T-helper 1 cell (primary cell): ENCODE results near the gene PCSK5.
A peak's percentile ranks its signal among the peaks of the same experiment; 100 is the strongest.
"Not testable (repeated sequence)": the region's sequence is repeated elsewhere in the genome, so short reads cannot be mapped to it uniquely, and the experiment has no call there.

Experiments used
- DNase-seq, 5 donors: peaks; one replicate each; pipeline ENCODE4 v3.0.0-alpha.2; 2012 to 2020

PCSK5 gene

DNA sequence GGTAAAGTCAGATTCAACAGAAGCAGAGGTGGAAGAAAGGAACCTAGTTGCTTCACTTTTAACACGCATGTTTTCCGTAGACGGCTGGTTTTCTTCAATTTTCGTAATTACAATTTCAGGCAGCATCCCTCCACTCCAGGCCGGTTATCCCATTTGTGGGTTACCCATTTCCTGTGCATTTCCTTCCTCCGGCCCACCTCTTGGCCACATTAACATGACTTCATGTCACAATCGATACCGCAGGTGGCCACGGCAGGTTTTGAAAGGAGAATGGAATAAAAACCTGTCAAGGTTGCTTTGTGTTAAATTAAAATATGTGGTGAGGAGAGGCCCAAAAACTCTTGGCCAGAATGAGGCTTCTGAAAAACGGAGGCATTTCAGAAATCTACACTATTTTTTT, 130.2 kb downstream of the PCSK5 start:
- no peak for DNase-seq

DNA sequence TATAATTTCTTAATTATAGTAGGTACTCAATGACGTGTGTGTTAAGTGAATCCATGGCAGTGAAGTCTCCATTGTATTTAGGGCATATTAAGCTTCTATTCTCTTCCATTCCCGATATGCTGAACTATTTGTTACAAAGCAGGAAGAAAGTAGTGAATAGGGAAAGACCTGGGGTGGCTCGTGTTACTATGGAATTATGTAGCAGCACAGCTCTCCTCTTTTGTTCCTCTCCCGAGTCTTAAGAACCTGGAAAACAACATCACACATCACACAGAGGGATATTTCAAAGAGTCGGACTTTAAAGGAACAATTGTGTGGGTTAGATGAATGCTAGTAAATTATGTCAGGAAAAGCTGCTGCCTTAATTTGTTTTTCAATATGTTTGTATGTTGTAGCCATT, 131.8 kb downstream of the PCSK5 start:
- DNase-seq, result no peak

DNA sequence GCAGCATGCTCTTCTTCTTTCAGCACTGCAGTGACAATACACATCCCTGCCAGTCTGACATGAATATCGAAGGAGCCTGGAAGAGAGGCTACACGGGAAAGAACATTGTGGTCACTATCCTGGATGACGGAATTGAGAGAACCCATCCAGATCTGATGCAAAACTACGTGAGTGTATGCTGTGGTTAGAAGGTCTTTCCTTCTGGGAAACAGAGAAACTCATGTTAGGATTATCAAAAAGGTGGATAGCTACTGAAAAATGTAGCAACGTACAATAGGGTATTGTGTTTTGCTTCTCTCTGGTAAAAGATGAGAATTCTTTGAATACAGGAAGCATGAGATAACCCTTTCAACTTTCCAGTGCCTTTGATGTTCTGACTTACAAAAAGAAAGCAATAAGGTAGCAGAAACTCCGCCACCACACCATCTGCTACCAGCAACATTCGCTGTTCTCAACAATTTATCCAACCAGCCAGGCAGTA, 133.3 kb downstream of the PCSK5 start:
- DNase-seq, result peak in 3 of 5 donors; percentile 14 to 79 (median 24)

DNA sequence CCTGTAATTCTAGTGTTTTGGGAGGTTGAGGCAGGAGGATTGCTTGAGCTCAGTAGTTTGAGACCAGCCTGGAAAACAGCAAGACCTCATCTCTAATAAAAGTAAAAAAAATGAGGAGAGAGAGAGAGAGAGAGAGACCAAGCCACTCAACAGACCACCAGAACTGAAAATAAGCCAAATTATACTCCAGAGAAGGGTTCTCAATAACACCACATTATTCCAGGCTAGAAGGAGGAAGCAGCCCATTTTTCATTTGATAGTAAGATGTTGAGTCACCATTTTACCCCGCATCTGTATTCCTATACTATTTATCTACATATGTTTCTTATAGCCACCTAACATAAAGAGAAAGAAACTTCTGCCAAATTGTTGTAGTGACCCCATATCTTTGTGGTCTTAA, 134.8 kb downstream of the PCSK5 start:
- DNase-seq, result no peak

DNA sequence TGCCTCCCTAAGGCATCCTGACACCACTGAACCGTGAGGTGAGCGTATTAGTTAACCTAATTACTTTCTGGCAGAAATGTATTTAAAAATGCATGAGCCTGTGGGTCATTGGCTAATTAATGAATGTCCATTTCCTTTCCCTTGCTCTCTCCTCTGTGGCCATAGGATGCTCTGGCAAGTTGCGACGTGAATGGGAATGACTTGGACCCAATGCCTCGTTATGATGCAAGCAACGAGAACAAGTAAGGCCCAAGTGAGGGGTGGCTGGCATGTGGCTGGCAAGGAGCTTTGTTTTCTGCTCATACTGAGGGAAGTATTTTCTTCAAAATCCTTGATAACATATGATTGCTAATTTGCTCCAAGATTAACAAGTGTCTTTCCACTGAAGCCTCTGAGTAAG, 136.3 kb downstream of the PCSK5 start:
- no peak for DNase-seq

DNA sequence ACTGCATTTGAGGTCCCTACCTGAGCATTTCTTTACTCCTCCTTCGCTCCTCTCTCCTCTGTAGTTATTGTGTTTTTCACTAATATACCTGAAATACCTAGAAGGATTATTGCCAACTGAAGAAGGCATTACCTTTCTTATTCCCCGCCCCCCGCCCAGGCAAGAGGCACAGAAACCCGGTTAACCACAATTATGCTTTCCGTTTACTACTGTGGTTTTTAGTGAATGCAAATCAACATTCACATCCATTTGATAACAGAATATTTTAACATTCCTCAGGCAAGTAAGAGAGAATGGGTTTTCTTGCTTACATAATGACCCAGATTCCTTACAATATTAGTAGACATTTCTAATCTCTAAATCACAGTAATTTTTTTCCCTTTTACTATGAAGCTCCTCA, 136.9 kb downstream of the PCSK5 start:
- peak in 1 of 5 donors; percentile 57 for DNase-seq

DNA sequence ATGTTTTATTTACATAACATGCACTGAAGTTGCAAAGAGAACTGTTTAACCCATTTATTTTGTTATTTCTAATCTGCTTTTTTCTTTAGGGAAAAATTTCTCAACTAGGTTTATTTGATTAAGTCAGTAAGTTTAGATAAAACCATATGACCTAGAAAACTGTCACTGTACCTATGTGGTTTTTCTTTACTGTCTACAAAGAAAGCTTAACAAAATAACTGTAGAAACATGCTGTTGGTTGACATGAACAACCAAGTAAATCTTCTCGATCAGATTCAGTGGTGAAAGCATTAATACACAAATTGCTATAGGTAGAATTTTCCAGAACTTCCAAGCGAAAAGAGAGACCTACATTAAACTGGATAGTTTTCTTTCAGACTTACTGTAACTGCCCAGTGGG, 137.4 kb downstream of the PCSK5 start:
- no peak for DNase-seq

DNA sequence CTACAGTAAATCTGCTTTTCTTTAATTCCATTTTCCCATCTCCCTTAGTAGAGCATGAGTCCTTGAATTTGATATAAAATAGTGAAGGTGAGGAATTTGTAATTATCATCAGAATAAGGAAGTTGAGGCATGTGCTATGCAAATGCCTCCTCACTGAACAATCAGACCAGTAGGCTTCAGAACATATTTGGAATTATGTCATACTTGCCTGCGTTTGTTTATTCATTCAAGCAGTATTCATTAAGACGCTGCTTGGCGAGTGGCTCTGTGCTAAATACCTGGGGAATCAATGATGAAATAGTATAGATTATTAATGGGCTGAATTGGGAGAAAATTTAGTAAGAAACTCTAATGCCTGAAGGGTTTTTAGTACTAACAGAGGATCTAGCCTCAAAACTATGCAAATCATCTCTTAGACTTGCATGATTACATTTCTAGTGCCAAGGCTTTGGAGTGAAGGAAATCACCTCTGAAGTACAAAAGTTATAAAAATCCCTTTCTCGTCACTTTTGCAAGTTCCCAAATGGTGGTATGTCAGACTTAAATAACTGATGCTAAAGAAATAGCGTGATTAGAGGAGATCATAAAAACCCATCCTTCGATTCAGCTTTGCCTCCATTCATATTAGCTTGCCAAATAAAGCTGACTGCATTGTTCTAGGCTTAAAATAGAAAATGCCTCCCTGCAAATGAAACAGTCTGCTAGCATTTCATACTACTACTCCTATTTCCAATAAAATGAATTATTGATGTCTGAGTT, 141.7 kb downstream of the PCSK5 start:
- no peak for DNase-seq

DNA sequence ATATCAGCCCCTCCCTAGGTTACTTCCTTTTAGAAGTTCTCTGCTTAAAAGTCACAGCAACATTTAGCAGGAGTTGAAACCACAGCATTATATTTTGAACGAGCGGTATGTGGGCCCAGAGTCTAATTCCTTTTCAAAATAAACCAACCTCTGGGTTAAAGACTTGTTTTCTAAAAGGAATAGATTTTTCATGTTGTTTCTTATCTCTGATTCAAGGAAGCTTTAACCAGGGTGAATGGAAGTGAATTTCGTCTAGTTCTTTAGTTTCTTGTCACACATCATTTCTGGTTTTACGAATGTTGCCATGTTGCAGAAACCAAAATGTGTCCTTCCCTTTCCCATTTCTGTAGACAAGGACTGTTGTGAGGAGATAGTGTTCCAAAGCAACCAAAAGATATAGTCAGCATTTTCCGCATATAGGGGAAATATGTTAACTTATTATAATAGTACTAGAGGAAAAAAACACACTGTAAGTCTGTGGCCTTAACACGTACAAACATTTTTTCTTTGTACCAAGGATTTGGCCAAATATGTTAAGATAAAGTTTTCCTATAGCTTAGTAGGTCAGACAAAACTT, 142.4 kb downstream of the PCSK5 start:
- no peak for DNase-seq

DNA sequence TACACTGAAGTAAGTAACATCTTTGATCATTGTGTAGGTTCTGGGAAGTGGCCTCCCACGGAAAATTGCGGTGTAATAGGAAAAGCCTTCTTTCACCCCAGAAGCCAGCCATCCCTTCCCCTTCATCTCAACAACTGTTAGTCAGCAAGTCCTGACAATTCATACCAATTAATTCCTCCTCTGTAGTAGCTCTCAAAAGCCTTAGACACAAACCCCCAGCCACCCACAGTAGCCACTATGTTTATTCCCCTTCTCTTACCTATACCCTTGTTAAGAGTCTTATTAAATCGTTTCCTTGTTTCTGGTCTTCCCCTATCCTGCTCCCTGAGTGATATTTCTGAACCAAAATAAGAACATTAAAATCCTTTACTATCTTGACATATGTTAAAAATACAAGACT, 143.6 kb downstream of the PCSK5 start:
- no peak for DNase-seq

DNA sequence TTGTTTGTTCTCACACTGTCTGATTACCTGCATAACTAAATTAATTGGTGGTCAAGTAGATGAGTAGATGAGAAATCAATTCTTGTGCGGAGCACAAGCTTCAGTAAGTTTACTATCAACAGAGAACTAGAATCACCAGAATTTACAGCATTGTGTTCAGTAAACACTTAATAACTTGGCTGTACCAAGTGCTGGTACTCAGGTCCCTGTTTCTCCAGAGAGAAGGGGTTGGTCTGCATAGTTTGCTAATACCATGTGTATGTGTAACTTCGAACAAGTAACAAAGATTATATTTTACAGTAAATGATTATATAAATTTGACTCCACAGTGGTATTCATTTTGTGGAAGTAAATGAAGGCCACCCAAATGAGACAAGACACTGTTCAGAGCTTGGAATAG, 146.3 kb downstream of the PCSK5 start:
- DNase-seq, result no peak

DNA sequence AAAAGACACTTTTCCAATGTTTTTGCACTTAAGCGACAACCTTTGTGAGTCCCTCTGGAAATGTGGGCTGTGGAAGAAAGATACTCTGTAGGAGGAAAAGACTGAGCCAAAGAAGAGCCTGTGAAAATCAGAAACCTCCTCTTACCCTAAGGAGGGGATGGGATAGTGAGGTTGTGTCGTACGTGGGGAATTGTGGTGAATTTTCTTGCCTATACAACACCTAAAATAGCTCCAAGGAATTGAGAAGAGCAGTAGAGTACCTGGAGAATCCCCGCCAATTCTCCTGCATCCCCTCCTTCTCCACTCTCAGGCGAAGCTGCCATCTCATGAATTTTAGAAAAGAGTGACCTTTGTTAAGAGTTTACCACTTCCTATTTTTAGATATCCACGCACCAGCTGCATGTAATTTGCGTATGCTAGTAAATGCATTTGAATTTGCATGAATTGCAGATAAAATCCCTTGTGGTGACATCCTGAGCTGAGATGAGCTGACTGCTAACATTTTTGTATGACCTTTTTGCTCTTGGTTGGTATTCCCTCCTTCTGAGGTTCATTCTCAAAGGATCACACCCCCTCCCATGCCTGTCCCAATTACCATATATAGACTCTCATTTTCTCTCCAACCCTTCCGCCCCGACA, 147.2 kb downstream of the PCSK5 start:
- DNase-seq, result no peak

DNA sequence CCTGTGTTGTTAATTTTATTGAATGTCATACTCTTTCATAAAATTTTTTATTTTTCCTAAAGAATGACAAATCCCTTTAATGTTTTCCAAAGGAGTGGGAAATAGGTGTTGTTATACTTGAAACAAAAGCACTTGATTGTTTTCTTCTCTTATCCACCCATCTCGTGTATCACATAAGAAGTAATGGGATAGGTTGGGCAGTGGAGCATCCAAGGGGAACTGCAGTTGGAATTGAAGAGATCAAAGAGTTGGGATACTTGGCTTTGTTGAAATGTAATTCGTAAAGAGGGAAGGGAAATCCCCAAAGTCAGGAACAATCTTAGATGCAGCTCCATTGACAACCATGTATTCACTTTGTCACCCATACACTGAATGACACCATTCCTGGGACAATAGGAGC, 148.0 kb downstream of the PCSK5 start:
- no peak for DNase-seq

DNA sequence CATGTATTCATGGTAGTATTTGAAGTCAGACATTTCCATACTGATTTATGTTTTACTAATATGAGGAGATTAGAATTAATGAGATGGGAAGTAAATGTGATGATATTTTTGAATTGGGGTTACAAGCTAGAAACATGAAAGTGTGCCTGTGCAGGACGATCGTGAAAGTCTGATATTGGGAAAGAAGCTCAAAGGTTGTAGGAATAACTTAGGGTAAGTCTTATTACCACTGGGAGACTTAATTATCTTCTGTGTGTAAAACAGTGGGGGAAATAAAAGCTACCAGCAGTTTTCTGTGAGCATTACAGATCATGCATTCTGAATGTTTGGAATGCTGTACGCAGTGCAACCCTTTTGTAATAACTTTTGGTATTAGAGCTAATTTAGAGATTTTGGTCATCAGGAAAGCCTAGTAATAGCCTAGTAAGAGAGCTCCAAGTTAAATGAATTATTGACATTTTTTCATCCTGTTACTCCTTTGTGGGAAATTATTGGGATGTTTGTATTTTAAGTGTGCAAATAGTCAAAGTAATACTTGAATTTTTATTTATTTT, 153.9 kb downstream of the PCSK5 start:
- no peak for DNase-seq

DNA sequence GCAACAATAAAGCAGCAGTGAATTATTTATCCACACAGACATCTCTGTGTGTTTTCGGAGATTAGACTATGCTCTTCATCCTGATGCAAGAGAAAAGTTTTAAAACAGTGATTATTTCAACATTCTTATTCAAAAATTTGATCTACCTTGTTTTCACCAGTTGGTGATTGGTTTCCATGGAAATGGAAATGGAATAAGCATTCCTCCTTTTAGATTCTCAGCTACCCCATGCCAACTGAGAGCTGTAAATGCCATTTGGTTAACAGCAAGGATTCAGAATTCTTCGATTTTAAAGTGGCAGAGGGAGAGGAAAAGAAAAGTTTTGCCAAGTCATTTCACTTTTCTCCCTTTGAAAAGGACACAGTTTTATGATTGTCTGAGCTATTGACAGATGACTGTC, 154.7 kb downstream of the PCSK5 start:
- no peak for DNase-seq

DNA sequence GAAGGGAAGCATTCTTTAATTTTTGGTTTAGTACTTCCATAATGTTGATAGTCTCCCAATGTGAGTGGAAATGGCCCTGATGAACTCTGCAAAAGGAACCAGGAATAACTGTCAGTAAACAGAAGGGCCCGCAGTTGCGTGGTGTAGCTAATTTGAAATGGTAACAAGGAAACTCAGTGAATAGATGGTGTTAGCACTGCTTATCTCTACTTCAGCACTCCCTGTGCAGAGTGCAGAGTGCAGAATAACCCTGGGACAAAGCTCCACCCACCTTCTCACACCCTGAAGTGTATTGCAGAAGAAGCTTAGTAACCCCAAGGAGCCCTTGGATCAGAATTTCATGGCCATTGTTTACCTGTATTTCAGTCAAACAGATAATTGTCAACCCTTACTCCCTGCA, 158.9 kb downstream of the PCSK5 start:
- no peak for DNase-seq

DNA sequence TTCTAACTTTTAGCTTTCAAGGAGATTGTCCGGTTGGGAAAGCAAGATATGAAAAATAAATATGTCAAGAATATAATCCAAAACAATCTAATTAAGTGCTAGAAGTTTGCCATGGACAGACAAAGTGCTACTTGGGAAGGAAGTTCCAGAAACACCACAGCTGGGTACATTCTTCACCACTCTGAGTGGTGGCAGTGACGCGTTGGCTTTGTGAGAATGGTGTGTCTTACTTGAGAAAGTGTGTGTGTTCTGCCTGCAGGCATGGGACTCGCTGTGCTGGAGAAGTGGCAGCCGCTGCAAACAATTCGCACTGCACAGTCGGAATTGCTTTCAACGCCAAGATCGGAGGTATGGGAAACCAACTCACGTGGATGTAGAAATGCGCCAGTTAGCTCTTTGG, 177.2 kb downstream of the PCSK5 start:
- no peak for DNase-seq

DNA sequence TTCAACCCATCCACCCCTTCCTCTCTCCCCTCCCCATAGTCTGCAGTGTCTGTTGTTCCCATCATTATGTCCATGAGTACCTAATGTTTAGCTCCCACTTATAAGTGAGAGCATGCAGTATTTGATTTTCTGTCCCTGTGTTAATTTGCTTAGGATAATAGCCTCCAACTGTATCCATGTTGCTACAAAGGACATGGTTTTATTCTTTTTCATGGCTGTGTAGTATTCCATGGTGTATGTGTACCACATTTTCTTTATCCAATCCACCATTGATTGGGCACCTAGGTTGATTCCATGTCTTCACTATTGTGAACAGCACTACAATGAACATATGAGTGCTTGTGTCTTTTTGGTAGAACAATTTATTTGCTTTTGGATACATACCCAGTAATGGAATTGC, 187.1 kb downstream of the PCSK5 start:
- DNase-seq, result no peak

DNA sequence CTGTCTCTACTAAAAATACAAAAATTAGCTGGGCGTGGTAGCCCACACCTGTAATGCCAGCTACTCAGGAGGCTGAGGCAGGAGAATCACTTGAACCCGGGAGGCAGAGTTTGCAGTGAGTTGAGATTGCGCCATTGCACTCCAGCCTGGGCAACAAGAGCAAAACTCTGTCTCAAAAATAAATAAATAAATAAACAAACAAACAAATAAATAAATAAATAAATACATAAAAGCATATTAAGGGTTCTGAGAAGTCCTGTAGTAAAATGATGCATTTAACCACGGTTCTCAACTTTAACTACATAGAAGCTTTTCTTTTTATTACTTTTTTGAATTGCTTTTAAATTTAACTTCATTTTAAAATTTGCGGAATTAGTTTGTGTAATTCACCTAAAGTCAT, 190.8 kb downstream of the PCSK5 start:
- not testable (repeated sequence) for DNase-seq

DNA sequence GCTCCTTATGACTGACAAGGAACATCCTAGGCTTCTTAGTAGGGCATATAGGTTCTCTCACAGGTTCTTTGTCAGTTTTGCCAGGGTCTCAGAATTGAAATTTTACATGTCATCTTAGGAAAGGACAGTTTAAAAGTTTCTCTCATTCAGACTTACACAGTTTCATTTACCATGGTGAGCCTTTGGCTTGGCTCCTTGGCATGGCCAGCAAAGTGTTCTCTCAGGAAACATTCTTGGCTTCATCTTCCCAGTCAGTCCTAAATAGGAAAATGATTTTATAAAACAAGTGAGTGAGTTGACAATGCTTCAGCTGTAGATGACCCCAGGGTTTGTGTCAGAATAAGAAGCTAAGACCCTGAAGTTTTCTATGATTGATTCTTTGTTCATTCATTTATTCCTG, 191.6 kb downstream of the PCSK5 start:
- no peak for DNase-seq

DNA sequence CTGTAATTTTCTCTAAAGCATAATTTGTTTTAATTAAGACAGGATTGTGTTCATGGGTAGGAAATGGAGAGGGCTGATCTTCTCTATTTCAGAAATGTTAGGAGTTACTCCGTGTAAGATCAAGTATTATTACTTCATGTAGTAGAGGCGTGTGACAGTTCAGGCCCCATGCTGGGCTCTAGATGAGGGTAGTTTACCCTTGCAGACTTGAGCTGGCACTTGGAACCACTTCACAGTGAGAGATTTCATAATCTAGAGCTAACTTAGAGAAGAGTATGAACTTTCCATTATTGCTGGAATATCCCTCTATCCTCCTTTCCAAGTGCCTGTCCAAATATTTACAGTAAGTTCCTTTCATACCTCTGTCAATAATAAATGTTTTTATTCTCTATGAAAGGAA, 195.1 kb downstream of the PCSK5 start:
- DNase-seq, result no peak

DNA sequence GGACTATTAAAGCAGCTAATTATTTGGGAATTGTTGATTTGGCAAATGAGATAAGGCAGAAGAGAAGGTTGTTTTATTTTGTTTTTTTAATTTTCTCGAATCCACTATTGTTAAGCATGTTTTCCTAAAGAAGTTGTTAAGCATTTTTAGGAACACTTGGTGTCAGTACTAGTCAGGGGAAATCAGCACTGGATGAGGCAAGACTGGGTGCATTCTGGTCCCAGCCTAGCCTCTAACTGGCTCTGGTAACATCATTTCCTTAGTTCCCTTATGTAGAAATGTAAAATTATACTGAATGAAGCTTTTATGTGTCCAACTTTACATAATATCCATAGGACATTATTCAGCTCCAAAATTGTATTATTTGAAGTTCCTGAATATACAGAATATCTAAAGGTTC, 196.1 kb downstream of the PCSK5 start:
- no peak for DNase-seq

DNA sequence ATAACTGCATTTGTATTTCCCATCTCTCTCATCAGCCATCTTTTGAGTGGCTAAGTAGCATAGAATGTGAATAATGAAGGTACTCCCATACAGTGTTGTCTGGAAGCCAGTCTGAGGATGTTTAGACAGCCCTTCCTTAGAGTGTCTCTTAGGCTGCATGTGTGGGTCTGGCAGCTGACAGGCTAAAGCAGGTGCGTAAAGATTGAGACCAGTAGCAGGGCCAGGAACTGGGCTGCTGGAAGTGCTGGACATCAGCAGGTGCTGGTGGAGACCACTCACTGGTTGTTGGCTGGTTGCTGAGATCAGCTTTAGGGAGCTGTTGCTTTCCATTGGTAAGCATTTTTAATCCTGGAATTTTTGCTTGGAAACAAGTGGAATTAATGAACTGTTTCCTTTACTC, 197.5 kb downstream of the PCSK5 start:
- no peak for DNase-seq

DNA sequence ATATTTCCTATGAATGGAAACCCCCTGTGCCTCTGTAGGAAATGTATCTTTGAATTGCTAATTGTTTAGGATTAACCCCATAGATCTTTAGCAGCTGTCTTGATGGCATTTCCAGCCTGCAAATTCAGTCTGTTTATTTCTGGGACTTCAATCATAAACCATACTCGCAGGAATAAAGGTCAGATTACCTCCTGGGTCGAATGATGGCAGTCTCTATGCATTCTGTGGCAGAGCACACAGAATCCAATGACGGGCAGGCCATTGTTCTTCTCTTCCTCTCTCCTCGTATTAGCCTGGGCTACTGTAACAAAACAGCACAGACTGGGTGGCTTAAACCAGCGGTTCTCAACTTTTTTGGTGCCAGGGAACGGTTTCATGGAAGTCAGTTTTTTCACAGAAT, 199.9 kb downstream of the PCSK5 start:
- no peak for DNase-seq
